Measurements from ENCODE around the gene SSBP1.

SSBP1 gene

DNA sequence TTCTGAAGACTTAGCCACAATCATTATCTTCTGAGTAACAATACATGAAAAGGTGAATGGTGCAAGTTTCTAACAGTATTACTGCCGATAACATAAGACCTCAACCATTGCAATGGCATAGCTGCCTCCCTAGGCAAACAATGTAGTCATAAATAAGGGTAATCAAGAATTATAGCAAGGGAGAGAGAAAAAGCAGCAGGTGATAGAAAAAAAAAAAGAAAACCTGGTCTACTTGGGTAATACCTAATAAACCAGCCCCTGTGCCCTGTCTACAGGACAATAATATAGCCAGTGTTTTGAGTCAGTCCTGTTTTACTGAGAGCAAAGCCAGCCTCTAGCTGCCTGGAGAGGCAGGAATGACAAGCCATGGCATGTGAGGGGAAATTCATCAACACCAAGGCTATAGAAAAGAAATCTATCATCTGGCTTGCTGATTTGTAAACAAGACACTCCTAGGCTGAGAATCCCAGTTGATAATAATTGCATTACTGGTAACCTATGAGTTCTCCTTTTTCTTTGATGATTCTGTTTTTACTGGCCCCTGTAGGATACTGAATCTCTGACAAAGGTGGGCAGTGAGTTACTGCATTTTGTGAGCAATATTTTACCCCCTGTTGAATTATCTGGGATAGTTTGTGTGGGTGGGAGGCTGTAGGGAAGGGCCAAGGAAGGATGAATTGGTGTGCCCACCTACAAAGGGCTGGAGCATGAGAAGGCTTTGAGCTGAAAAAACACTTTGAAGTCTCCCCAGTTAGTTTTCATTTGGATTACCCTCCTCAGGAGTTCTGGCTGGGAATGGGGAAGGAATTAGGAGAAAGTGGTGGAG is 31.7 kb upstream of the SSBP1 start:
- DNase-seq (ENCODE audit: insufficient read length, low spot score) (no peak), FAIRE-seq (no peak)
- TF ChIP-seq POLR2A (IDR thresholded peaks at IDR 0.05; ENCODE audit: low read depth, low read length) (no peak), POU2F2 (IDR thresholded peaks at IDR 0.05; ENCODE audit: low read depth, low read length) (no peak), PAX5 (IDR thresholded peaks at IDR 0.05; ENCODE audit: insufficient read depth, low read length, severe bottlenecking) (no peak), POLR2AphosphoS5 (IDR thresholded peaks at IDR 0.05; ENCODE audit: low read depth, low read length) (no peak), SPI1 (IDR thresholded peaks at IDR 0.05; ENCODE audit: low read depth, low read length) (no peak), TAF1 (IDR thresholded peaks at IDR 0.05; ENCODE audit: low read depth, low read length) (no peak)

GRCh38 chr7:141708351-141708750 is 29.8 kb upstream of the SSBP1 start, which contains the start of gene WEE2:
Gene WEE2, plus strand, starts transcription at chr7:141708353. Its CDS starts 406 bp downstream, at chr7:141708759.
- FAIRE-seq, result no peak
- no peak for TF ChIP-seq PAX5 (IDR thresholded peaks at IDR 0.05; ENCODE audit: insufficient read depth, low read length, severe bottlenecking)
- TF ChIP-seq POLR2A (IDR thresholded peaks at IDR 0.05; ENCODE audit: low read depth, low read length), result no peak
- TF ChIP-seq POLR2AphosphoS5 (IDR thresholded peaks at IDR 0.05; ENCODE audit: low read depth, low read length), result no peak
- TF ChIP-seq TAF1 (IDR thresholded peaks at IDR 0.05; ENCODE audit: low read depth, low read length), result no peak
- TF ChIP-seq SPI1 (IDR thresholded peaks at IDR 0.05; ENCODE audit: low read depth, low read length), result no peak
- no peak for TF ChIP-seq POU2F2 (IDR thresholded peaks at IDR 0.05; ENCODE audit: low read depth, low read length)
- DNase-seq (ENCODE audit: insufficient read length, low spot score), result no peak

DNA sequence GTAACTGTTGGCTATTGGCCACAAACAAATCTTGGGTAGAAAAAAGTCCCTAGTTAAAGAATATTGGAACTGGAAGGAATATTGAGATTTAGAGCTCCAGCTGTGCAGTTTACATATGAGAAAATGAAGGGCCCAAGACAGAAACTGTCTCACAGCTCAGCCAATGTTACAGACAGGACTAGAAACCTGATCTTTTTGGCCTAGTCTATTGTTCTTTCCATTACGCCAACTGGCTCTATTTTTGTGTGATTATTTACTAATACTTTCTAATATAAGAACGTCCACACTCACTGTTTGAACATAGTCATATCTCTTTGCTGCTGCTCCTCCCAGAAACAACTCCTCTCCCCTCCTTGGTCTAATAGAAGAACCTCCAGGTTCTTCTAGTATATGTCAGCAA is 28.8 kb upstream of the SSBP1 start:
- DNase-seq (ENCODE audit: insufficient read length, low spot score), result no peak
- no peak for TF ChIP-seq SPI1 (IDR thresholded peaks at IDR 0.05; ENCODE audit: low read depth, low read length)
- TF ChIP-seq TAF1 (IDR thresholded peaks at IDR 0.05; ENCODE audit: low read depth, low read length), result no peak
- FAIRE-seq, result no peak

GRCh38 chr7:141709749-141710148 is 28.4 kb upstream of the SSBP1 start:
- FAIRE-seq (no peak), DNase-seq (ENCODE audit: insufficient read length, low spot score) (no peak)
- no peak for TF ChIP-seq PAX5 (IDR thresholded peaks at IDR 0.05; ENCODE audit: insufficient read depth, low read length, severe bottlenecking)

- no peak for TF ChIP-seq POLR2A (IDR thresholded peaks at IDR 0.05; ENCODE audit: low read depth, low read length)
- no peak for TF ChIP-seq TAF1 (IDR thresholded peaks at IDR 0.05; ENCODE audit: low read depth, low read length)
- FAIRE-seq, result no peak
- no peak for DNase-seq (ENCODE audit: insufficient read length, low spot score)
Observed at GRCh38 chr7:141710301-141710700, 27.9 kb upstream of the SSBP1 start.

DNA sequence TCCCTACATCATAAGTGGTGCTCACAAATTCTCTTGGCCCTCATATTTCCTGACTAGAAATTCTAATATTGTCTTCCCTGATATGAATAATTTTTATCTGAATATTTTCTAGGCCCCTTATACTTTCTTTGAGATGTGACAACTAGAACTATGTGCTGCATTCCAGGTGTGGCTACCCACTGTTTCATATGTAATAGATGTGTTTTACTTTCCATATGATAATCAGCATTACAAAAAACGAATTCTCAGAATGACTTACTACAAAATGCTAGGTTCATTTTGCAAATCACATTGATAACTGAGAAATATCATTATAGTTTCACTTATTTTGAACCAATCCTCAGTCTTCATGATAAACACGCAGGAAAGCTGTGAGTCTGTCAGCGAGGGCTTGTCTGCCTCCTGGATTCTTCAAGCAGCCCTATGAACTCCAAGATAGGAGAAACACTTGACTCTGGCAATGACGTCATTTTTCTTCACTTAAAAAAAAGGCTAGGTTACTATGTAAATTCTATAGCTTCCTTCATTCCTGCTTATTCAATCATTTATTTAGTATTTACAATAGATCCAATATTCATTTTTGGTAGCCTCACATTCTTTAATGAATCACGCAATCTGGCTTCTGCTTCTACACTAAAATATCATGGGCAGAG is 25.4 kb upstream of the SSBP1 start:
- TF ChIP-seq POLR2AphosphoS5 (IDR thresholded peaks at IDR 0.05; ENCODE audit: low read depth, low read length) (no peak), POLR2A (IDR thresholded peaks at IDR 0.05; ENCODE audit: low read depth, low read length) (no peak), PAX5 (IDR thresholded peaks at IDR 0.05; ENCODE audit: insufficient read depth, low read length, severe bottlenecking) (no peak), POU2F2 (IDR thresholded peaks at IDR 0.05; ENCODE audit: low read depth, low read length) (no peak), TAF1 (IDR thresholded peaks at IDR 0.05; ENCODE audit: low read depth, low read length) (no peak), SPI1 (IDR thresholded peaks at IDR 0.05; ENCODE audit: low read depth, low read length) (no peak)
- FAIRE-seq (no peak), DNase-seq (ENCODE audit: insufficient read length, low spot score) (no peak)

- FAIRE-seq (no peak), DNase-seq (ENCODE audit: insufficient read length, low spot score) (no peak)
- TF ChIP-seq TAF1 (IDR thresholded peaks at IDR 0.05; ENCODE audit: low read depth, low read length) (no peak), POU2F2 (IDR thresholded peaks at IDR 0.05; ENCODE audit: low read depth, low read length) (no peak), PAX5 (IDR thresholded peaks at IDR 0.05; ENCODE audit: insufficient read depth, low read length, severe bottlenecking) (no peak), SPI1 (IDR thresholded peaks at IDR 0.05; ENCODE audit: low read depth, low read length) (no peak), POLR2AphosphoS5 (IDR thresholded peaks at IDR 0.05; ENCODE audit: low read depth, low read length) (no peak), POLR2A (IDR thresholded peaks at IDR 0.05; ENCODE audit: low read depth, low read length) (no peak)
Observed at GRCh38 chr7:141713890-141714289, 24.3 kb upstream of the SSBP1 start.

DNA sequence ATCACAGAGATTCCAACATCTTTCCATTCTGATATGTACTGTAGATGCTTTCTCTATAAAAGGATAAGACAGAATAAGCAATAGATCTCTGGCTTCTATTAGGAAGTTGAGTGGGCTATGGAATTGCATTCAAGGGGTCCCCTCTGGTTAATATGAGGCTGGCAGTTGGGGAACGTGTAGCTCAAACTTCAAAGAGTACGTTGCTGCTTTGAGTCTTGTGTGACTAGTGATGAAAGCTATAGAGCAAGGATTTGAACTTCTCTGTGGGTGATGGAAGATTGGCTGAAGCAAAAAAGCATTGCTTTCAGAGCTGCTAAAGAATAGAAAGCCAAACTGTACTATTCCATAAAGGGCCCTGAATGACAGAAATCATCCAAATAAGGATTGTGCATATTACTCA is 23.6 kb upstream of the SSBP1 start:
- TF ChIP-seq PAX5 (IDR thresholded peaks at IDR 0.05; ENCODE audit: insufficient read depth, low read length, severe bottlenecking) (no peak), POU2F2 (IDR thresholded peaks at IDR 0.05; ENCODE audit: low read depth, low read length) (no peak), POLR2AphosphoS5 (IDR thresholded peaks at IDR 0.05; ENCODE audit: low read depth, low read length) (no peak), POLR2A (IDR thresholded peaks at IDR 0.05; ENCODE audit: low read depth, low read length) (no peak)
- FAIRE-seq (no peak), DNase-seq (ENCODE audit: insufficient read length, low spot score) (no peak)

DNA sequence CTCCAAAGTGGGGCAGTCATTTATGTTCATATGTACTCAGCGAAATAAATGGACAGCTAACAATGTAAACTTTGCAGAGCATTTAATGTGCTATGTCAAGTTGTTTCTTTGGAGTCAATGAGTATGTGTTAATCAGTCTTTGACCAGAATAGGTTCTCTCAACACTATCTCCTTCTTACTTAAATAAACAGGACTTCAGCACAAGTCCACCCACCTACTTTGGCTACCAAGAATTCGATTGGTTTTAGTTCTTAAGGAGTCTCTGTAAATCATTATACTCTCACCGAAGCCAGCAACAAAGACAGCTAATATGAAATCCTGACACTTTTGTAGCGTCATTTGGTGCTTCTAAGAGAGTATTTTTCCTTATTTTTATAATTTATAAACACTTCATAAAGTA is 23.1 kb upstream of the SSBP1 start:
- FAIRE-seq (no peak), DNase-seq (ENCODE audit: insufficient read length, low spot score) (no peak)
- no peak for TF ChIP-seq POU2F2 (IDR thresholded peaks at IDR 0.05; ENCODE audit: low read depth, low read length)
- no peak for TF ChIP-seq PAX5 (IDR thresholded peaks at IDR 0.05; ENCODE audit: insufficient read depth, low read length, severe bottlenecking)
- TF ChIP-seq SPI1 (IDR thresholded peaks at IDR 0.05; ENCODE audit: low read depth, low read length), result no peak
- TF ChIP-seq POLR2A (IDR thresholded peaks at IDR 0.05; ENCODE audit: low read depth, low read length), result no peak
- TF ChIP-seq TAF1 (IDR thresholded peaks at IDR 0.05; ENCODE audit: low read depth, low read length), result no peak
- no peak for TF ChIP-seq POLR2AphosphoS5 (IDR thresholded peaks at IDR 0.05; ENCODE audit: low read depth, low read length)

Measured in GM12891 (cell line).